Measurements from ENCODE around the gene CROCC. TPM values are rescaled to one million over a fixed set of nuclear protein-coding genes. Genes with fewer than 3 reads are reported as not detected.

Gene CROCC
- total RNA-seq, 1 donor from 2014 or later: 27.0 TPM

DNA sequence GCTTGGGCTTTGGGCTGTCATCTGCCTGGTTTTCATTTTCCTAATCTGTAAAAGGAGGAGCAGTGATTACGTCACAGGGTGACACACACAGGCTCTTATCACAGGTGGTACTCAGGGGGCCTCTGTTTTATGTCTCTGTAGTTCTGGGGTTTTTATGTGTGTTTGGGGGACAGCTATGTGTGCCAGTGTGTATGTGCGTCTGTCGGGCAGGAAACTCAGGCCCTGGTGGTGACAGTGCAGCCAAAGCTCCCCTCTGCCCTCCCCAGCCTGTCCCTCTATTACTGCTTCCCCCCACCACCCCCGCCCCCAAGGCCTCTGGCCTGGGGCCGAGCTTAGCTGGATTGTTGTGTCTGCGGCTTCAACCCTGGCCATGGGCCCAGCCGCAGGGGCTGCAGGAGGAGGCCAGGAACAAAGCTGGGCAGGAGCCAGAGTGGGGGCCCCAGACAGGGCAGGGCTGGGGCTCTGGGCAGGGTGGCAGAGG, 45.4 kb downstream of the CROCC start:
- H3K9me3 ChIP-seq: no peaks in the 10 kb centered on the region
- intact Hi-C loops (cut with DNase I): no loop called here
- no peak overlapping the region for H3K4me3 ChIP-seq
- H3K27me3 ChIP-seq: no peaks in the 10 kb centered on the region
- H3K36me3 ChIP-seq: peaks cover 11 to 17% of the 10 kb centered on the region in 2 donors
- H3K4me1 ChIP-seq: peaks cover 16 to 25% of the 10 kb centered on the region in 2 donors
- TF ChIP-seq, protein P1, sequence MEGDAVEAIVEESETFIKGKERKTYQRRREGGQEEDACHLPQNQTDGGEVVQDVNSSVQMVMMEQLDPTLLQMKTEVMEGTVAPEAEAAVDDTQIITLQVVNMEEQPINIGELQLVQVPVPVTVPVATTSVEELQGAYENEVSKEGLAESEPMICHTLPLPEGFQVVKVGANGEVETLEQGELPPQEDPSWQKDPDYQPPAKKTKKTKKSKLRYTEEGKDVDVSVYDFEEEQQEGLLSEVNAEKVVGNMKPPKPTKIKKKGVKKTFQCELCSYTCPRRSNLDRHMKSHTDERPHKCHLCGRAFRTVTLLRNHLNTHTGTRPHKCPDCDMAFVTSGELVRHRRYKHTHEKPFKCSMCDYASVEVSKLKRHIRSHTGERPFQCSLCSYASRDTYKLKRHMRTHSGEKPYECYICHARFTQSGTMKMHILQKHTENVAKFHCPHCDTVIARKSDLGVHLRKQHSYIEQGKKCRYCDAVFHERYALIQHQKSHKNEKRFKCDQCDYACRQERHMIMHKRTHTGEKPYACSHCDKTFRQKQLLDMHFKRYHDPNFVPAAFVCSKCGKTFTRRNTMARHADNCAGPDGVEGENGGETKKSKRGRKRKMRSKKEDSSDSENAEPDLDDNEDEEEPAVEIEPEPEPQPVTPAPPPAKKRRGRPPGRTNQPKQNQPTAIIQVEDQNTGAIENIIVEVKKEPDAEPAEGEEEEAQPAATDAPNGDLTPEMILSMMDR (IDR thresholded peaks at IDR 0.05): no peak
- no peak for DNase-seq (ENCODE audit: low spot score in 2 of 2)
- peak overlapping the region; percentile 49 to 54 for H3K27ac ChIP-seq

DNA sequence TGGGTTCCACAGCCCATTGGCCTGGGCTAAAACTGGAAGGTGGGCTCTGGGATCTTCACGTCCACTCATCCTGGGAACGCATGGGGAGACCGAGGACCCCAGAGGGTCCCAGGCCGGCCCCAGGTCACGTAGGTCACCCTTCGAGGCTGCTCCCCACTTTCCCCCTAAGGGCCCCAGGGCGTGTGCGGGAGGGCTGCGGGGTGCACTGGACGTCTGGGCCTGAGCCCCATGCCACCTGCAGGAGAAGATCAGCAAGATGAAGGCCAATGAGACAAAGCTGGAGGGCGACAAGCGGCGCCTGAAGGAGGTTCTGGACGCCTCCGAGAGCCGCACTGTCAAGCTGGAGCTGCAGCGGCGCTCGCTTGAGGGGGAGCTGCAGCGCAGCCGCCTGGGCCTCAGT, 46.2 kb downstream of the CROCC start:
- DNase-seq (ENCODE audit: low spot score in 2 of 2): no peak
- H3K4me1 ChIP-seq: peaks cover 16 to 26% of the 10 kb centered on the region in 2 donors
- intact Hi-C loops (cut with DNase I): no loop called here
- TF ChIP-seq, protein P1 (IDR thresholded peaks at IDR 0.05): no peak
- H3K27ac ChIP-seq: peak overlapping the region; percentile 49 to 54
- no peak overlapping the region for H3K4me3 ChIP-seq
- no peaks in the 10 kb centered on the region for H3K9me3 ChIP-seq
- peaks cover 12 to 17% of the 10 kb centered on the region in 2 donors for H3K36me3 ChIP-seq
- no peaks in the 10 kb centered on the region for H3K27me3 ChIP-seq

DNA sequence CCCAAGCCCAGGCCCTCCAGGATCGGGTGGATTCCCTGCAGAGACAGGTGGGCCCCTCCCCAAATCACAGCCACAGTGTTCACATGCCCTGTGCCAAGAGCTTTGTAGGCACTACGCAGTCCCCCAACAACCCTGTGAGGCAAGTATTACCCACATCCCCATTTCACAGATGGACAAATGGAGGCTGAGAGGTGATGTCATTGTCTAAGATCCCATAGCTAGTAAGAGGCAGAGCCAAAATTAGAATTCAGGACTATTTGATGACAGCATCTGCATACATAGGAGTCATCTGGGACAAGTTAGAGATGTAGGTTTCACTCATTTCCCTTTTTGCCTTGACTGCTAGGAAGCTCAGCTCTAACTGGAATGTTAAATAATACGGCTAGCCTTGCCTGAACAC, 46.6 kb downstream of the CROCC start:
- H3K4me1 ChIP-seq: peaks cover 16 to 26% of the 10 kb centered on the region in 2 donors
- H3K9me3 ChIP-seq: no peaks in the 10 kb centered on the region
- no peaks in the 10 kb centered on the region for H3K27me3 ChIP-seq
- TF ChIP-seq, protein P1 (IDR thresholded peaks at IDR 0.05): no peak
- DNase-seq (ENCODE audit: low spot score in 2 of 2): no peak
- peaks cover 16 to 17% of the 10 kb centered on the region in 2 donors for H3K36me3 ChIP-seq
- intact Hi-C loops (cut with DNase I): no loop called here
- no peak overlapping the region for H3K4me3 ChIP-seq
- peak overlapping the region in 1 of 2 donors; percentile 35 for H3K27ac ChIP-seq

DNA sequence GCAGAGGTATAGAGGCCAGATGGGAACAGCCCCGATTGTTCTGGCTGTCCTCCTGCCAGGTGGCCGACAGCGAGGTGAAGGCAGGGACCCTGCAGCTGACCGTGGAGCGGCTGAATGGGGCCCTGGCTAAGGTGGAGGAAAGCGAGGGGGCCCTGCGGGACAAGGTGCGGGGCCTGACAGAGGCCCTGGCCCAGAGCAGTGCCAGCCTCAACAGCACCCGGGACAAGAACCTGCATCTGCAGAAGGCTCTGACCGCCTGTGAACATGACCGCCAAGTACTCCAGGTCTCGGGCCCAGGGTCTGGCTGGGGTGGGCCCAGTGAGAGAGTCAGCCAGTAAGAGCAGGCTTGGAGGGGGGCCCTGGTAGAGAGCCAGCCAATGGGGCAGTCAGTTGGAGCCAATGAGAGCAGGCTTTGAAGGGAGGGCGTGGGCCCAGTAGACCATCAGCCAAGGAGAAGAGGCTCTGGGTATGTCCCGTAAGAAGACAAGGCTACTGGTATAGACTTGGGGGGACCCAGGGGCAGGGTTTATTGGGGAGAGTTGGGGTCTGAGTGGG, 47.4 kb downstream of the CROCC start:
- Histone ChIP-seq H3K9me3 (no peaks in the 10 kb centered on the region), H3K27me3 (no peaks in the 10 kb centered on the region), H3K4me1 (peaks cover 13 to 21% of the 10 kb centered on the region in 2 donors), H3K36me3 (peaks cover 17 to 18% of the 10 kb centered on the region in 2 donors), H3K4me3 (no peak overlapping the region), H3K27ac (peak overlapping the region in 1 of 2 donors; percentile 35)
- intact Hi-C loops (cut with DNase I): no loop called here
- TF ChIP-seq, protein P1 (IDR thresholded peaks at IDR 0.05): no peak
- DNase-seq (ENCODE audit: low spot score in 2 of 2): no peak

DNA sequence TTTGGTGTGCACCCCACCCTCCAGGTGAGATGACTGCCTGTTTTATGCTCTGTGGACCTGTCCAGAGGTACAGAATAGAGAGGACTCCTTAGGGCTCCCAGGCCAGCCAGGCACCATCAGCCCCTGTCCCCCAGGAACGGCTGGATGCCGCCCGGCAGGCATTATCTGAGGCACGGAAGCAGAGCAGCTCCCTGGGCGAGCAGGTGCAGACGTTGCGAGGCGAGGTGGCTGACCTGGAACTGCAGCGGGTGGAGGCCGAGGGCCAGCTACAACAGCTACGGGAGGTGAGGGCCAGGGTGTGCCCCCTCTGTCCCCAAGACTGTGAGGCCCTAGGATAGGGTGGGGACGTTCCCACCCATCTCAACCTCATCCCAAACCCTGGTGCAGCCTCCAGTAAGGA, 47.9 kb downstream of the CROCC start:
- H3K36me3 ChIP-seq: peaks cover 17 to 18% of the 10 kb centered on the region in 2 donors
- peaks cover 13 to 21% of the 10 kb centered on the region in 2 donors for H3K4me1 ChIP-seq
- no peak for DNase-seq (ENCODE audit: low spot score in 2 of 2)
- intact Hi-C loops (cut with DNase I): no loop called here
- H3K27ac ChIP-seq: no peak overlapping the region
- H3K9me3 ChIP-seq: no peaks in the 10 kb centered on the region
- no peaks in the 10 kb centered on the region for H3K27me3 ChIP-seq
- TF ChIP-seq, protein P1 (IDR thresholded peaks at IDR 0.05): no peak
- H3K4me3 ChIP-seq: no peak overlapping the region
